Mesothelial cell of epicardium (in vitro differentiated cells): ENCODE data around the gene APLP1. TPM values are rescaled to one million over a fixed set of nuclear protein-coding genes. Genes with fewer than 3 reads are reported as not detected.

Experiments
- DNase-seq, 2 experiments: peaks; one replicate each; pipeline ENCODE4 v3.0.0; 2021; ENCODE audit warnings: low spot score in 2 of 2; ENCODE audit not compliant: unreplicated experiment in 2 of 2
- H3K27ac Mint-ChIP-seq: 2 replicates; pipeline ENCODE4 v1.8.0; 2021; ENCODE audit warnings: mixed read lengths
- H3K27me3 Mint-ChIP-seq: 2 replicates; pipeline ENCODE4 v1.8.0; 2021; ENCODE audit warnings: low read depth, mixed read lengths
- H3K36me3 Mint-ChIP-seq: 2 replicates; pipeline ENCODE4 v1.8.0; 2021; ENCODE audit warnings: mixed read lengths
- H3K4me1 Mint-ChIP-seq: 2 replicates; pipeline ENCODE4 v1.8.0; 2021; ENCODE audit warnings: mixed read lengths
- H3K4me3 Mint-ChIP-seq: 2 replicates; pipeline ENCODE4 v1.8.0; 2021; ENCODE audit warnings: mild to moderate bottlenecking, moderate library complexity, mixed read lengths
- H3K9me3 Mint-ChIP-seq: 2 replicates; pipeline ENCODE4 v1.8.0; 2021; ENCODE audit warnings: mixed read lengths
- CTCF ChIP-seq: fragments of 200-600 bp; sonication (generic); IDR thresholded peaks from one replicate; pipeline ENCODE4 v1.5.0; 2021; ENCODE audit warnings: antibody characterized with exemption; ENCODE audit not compliant: unreplicated experiment
- total RNA-seq: library from RNA; stranded (reverse); gene quantifications from 3 replicates; pipeline ENCODE4 v1.2.1, GENCODE V29; 2021

The APLP1 gene
- total RNA-seq, 1 donor from 2014 or later: 137 TPM

GRCh38 chr19:35928507-35928906 lies 60.1 kb downstream of the APLP1 start:
- Mint-ChIP-seq H3K36me3 (no peaks in the 10 kb centered on the region), H3K27ac (no peak overlapping the region), H3K9me3 (peaks cover 11% of the 10 kb centered on the region), H3K4me3 (no peak overlapping the region), H3K27me3 (peaks cover 15% of the 10 kb centered on the region), H3K4me1 (peaks cover 6% of the 10 kb centered on the region)
- TF ChIP-seq CTCF: no peak
- DNase-seq: no peak

Other genes starting within 250 kb of the APLP1 start
- gene RBM42, start 239.5 kb upstream of the APLP1 start, total RNA-seq: 63.7 to 70.6 TPM (median 66.4 TPM) in 3 replicates
- 1.4 to 2.1 TPM (median 1.5 TPM) in 3 replicates for gene ETV2, start 226.8 kb upstream of the APLP1 start, total RNA-seq
- gene COX6B1, start 220.3 kb upstream of the APLP1 start, total RNA-seq: 273 to 293 TPM (median 284 TPM) in 3 replicates
- gene UPK1A, start 202.1 kb upstream of the APLP1 start, total RNA-seq: 1.8 to 2.3 TPM (median 2.0 TPM) in 3 replicates
- gene ZBTB32, start 164.0 kb upstream of the APLP1 start, total RNA-seq: not detected in 3 replicates
- 60.6 to 62.7 TPM (median 61.8 TPM) in 3 replicates for gene KMT2B, start 150.6 kb upstream of the APLP1 start, total RNA-seq
- 2.7 to 3.2 TPM (median 2.8 TPM) in 3 replicates for gene IGFLR1, start 126.1 kb upstream of the APLP1 start, total RNA-seq
- gene U2AF1L4, start 123.2 kb upstream of the APLP1 start, total RNA-seq: 39.4 to 42.5 TPM (median 42.4 TPM) in 3 replicates
- gene PSENEN, start 122.9 kb upstream of the APLP1 start, total RNA-seq: 45.2 to 54.9 TPM (median 45.7 TPM) in 3 replicates
- gene LIN37, start 120.0 kb upstream of the APLP1 start, total RNA-seq: 11.8 to 12.9 TPM (median 12.0 TPM) in 3 replicates
- gene HSPB6, start 111.5 kb upstream of the APLP1 start, total RNA-seq: 18.8 to 21.7 TPM (median 20.3 TPM) in 3 replicates
- gene PROSER3, start 110.4 kb upstream of the APLP1 start, total RNA-seq: 45.1 to 50.5 TPM (median 46.6 TPM) in 3 replicates
- gene ARHGAP33, start 93.0 kb upstream of the APLP1 start, total RNA-seq: 74.0 to 79.9 TPM (median 75.4 TPM) in 3 replicates
- gene PRODH2, start 55.7 kb upstream of the APLP1 start, total RNA-seq: not detected in 3 replicates
- 0.23 to 0.72 TPM (median 0.51 TPM) in 3 replicates for gene NPHS1, start 16.1 kb upstream of the APLP1 start, total RNA-seq
- gene KIRREL2, start 11.7 kb upstream of the APLP1 start, total RNA-seq: 1.4 TPM in 3 replicates
- 16.3 to 18.9 TPM (median 17.1 TPM) in 3 replicates for gene NFKBID, start 32.0 kb downstream of the APLP1 start, total RNA-seq
- gene HCST, start 34.0 kb downstream of the APLP1 start, total RNA-seq: 0.62 to 1.4 TPM (median 0.92 TPM) in 3 replicates
- gene TYROBP, start 39.7 kb downstream of the APLP1 start, total RNA-seq: not detected in 3 replicates
- gene LRFN3, start 67.8 kb downstream of the APLP1 start, total RNA-seq: 25.7 to 28.5 TPM (median 27.5 TPM) in 3 replicates
- gene SDHAF1, start 126.6 kb downstream of the APLP1 start, total RNA-seq: 10.6 to 12.4 TPM (median 12.0 TPM) in 3 replicates
- 16.8 to 17.0 TPM (median 17.0 TPM) in 3 replicates for gene SYNE4, start 140.2 kb downstream of the APLP1 start, total RNA-seq
- 26.3 to 28.9 TPM (median 28.7 TPM) in 3 replicates for gene ALKBH6, start 145.6 kb downstream of the APLP1 start, total RNA-seq
- gene CLIP3, start 164.3 kb downstream of the APLP1 start, total RNA-seq: 58.5 to 59.0 TPM (median 59.0 TPM) in 3 replicates
- gene THAP8, start 185.7 kb downstream of the APLP1 start, total RNA-seq: 8.9 to 9.7 TPM (median 9.2 TPM) in 3 replicates
- gene WDR62, start 186.3 kb downstream of the APLP1 start, total RNA-seq: 5.1 to 7.1 TPM (median 5.9 TPM) in 3 replicates
- gene OVOL3, start 242.6 kb downstream of the APLP1 start, total RNA-seq: not detected in 3 replicates
- 51.8 to 60.9 TPM (median 59.5 TPM) in 3 replicates for gene POLR2I, start 246.3 kb downstream of the APLP1 start, total RNA-seq
- 112 to 116 TPM (median 115 TPM) in 3 replicates for gene TBCB, start 246.9 kb downstream of the APLP1 start, total RNA-seq